Measurements from ENCODE around the gene PLA2G3. TPM values are rescaled to one million over a fixed set of nuclear protein-coding genes. Genes with fewer than 3 reads are reported as not detected.

The PLA2G3 gene
- total RNA-seq, 1 donor: 0.43 TPM

DNA sequence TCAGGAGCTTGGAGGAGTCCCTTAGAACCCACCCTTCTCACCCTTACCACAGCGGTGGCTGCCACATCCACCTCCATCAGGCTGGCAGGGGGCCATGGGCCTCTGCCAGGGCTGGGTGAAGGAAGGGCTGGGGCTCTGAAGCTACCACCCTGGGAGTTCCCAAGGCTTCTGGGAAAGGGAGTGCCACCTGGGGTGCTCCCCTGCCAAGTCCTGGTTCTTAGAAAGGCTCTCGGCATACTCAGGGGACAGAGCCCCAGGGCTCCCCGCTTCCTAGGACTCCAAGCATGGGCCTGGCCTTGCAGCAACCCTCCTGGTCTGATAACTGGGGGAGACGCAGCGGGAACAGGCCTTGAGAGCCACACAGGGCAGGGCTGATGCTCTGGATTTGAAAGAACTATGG, 438 bp upstream of the PLA2G3 start:
- TF ChIP-seq, protein P1, sequence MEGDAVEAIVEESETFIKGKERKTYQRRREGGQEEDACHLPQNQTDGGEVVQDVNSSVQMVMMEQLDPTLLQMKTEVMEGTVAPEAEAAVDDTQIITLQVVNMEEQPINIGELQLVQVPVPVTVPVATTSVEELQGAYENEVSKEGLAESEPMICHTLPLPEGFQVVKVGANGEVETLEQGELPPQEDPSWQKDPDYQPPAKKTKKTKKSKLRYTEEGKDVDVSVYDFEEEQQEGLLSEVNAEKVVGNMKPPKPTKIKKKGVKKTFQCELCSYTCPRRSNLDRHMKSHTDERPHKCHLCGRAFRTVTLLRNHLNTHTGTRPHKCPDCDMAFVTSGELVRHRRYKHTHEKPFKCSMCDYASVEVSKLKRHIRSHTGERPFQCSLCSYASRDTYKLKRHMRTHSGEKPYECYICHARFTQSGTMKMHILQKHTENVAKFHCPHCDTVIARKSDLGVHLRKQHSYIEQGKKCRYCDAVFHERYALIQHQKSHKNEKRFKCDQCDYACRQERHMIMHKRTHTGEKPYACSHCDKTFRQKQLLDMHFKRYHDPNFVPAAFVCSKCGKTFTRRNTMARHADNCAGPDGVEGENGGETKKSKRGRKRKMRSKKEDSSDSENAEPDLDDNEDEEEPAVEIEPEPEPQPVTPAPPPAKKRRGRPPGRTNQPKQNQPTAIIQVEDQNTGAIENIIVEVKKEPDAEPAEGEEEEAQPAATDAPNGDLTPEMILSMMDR (IDR thresholded peaks at IDR 0.05; ENCODE audit: insufficient read depth, low read depth, low read length): no peak
- no peak overlapping the region for H3K4me3 ChIP-seq (ENCODE audit: low read depth, low read length)
- no peak for DNase-seq (ENCODE audit: low read depth)

DNA sequence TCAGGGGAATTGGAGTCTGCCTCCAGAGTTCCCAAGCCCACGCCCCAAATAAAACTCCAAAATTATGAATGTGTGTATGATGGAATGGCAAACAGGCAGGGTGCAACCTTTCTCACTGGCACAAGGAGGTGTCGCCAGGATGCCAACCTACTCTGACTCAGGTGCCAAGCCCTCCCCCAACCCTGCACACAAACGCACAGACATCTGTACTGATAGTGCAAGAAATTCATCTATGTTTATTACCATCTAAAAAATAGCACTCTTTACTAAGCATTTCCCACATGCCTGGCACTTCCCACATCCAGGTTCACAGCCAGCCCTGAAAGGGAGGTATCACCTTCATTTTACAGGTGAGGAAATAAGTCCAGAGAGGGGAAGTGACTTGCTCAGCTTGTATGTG, 1.2 kb downstream of the PLA2G3 start:
- no peak overlapping the region for H3K4me3 ChIP-seq (ENCODE audit: low read depth, low read length)
- TF ChIP-seq, protein P1 (IDR thresholded peaks at IDR 0.05; ENCODE audit: insufficient read depth, low read depth, low read length): no peak
- no peak for DNase-seq (ENCODE audit: low read depth)

DNA sequence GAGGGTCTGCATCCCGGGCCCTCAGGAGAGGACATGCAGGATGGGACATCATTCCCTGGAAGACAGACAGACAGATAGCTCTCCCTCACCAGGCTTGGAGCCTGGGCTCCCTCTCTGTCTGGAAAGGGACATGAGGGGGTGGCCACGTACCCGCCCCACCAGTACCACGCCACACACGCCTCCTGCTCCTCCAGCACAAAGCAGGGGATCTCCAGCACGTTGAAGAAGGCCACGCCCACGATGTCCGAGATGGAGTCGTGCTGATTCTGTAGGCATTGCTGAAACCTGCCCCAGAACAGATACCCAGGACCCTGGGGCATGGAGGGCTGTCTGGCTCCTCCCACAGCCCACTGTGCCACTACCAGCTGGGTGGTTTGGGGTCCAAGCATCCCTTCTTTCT, 2.2 kb downstream of the PLA2G3 start:
- H3K4me3 ChIP-seq (ENCODE audit: low read depth, low read length): no peak overlapping the region
- TF ChIP-seq, protein P1 (IDR thresholded peaks at IDR 0.05; ENCODE audit: insufficient read depth, low read depth, low read length): no peak
- DNase-seq (ENCODE audit: low read depth): no peak

DNA sequence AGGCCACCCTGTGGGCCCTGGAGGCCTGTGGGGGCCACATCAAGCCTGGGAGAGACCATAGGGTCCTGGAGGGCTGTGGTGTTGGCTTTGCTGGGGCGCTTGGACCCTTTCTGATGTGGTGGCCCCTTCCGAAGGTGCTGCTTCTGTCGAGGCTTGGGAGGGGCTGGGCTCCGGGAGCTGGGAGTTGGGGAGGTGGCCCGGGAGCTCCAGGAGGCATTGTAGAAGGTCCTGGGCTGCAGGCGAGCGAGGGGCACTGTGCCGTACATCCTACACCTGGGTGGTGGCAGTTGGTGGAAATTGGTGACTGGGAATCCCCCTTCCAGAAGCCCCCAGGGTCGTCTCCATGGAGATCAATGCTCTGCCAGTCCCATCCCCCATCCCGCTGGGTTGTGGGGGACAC, 2.6 kb downstream of the PLA2G3 start:
- TF ChIP-seq, protein P1 (IDR thresholded peaks at IDR 0.05; ENCODE audit: insufficient read depth, low read depth, low read length): no peak
- H3K4me3 ChIP-seq (ENCODE audit: low read depth, low read length): no peak overlapping the region
- DNase-seq (ENCODE audit: low read depth): no peak

DNA sequence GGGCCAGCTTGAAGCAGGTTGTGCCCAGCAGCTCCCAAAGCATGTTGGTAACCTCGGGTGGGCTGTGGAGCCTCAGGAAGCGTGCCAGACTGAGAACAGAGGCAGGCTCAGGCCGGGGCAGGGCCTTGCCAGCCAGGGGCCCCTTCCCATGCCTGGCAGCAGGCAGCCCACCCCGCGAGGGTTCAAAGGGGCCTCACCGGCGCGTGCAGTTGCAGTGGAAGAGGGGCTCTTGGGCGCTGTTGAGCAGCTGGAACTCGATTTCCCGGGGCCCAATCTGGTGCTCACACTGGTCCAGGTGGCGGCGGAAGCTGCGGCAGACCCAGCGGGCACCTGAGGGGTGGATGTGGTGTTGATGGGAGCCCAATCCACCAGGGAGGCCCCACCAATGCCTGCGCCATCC, 3.6 kb downstream of the PLA2G3 start:
- TF ChIP-seq, protein P1 (IDR thresholded peaks at IDR 0.05; ENCODE audit: insufficient read depth, low read depth, low read length): no peak
- H3K4me3 ChIP-seq (ENCODE audit: low read depth, low read length): no peak overlapping the region
- no peak for DNase-seq (ENCODE audit: low read depth)

DNA sequence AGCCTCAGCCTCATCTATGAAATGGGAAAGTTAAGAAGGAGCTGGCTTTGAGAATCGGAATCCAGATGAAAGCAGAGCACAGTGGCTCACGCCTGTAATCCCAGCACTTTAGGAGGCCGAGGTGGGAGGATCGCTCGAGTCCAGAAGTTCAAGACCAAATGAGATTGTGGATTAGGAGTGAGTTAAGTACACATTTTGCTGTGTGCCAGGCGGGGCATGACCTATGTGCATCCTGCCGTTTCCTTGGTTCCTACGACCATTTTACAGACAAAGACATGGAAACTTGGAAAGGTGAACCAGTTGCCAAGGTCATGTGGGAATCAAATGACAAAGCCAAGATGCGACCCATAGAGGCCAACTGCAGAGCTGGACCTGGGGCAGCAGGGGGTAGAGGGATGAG, 4.2 kb downstream of the PLA2G3 start:
- DNase-seq (ENCODE audit: low read depth): no peak
- TF ChIP-seq, protein P1 (IDR thresholded peaks at IDR 0.05; ENCODE audit: insufficient read depth, low read depth, low read length): no peak

DNA sequence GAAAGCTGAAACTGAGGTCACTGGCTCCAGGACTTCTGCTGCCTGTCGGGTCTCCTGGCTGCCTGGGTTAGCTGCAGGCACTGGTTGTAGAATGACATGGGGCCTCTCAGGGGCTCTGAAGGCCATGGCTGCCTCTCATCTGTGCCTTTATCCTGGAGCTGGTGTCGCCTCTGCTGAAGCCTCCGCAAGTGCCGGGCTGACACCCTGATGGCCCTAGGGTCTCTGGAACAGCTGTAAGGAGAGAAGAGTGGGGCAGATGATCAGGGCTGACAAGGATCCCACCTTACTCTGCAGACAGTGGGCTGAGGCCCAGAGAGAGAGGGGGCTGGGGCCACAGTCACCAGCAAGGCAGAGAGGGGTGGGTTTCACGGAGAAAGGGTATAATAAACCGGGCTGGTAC, 4.6 kb downstream of the PLA2G3 start:
- H3K4me3 ChIP-seq (ENCODE audit: low read depth, low read length): no peak overlapping the region
- no peak for DNase-seq (ENCODE audit: low read depth)
- TF ChIP-seq, protein P1 (IDR thresholded peaks at IDR 0.05; ENCODE audit: insufficient read depth, low read depth, low read length): no peak

More for the DNA sequence above, 4.2 kb downstream of the PLA2G3 start:
- H3K4me3 ChIP-seq (ENCODE audit: low read depth, low read length): no peak overlapping the region

Data from fibroblast of villous mesenchyme (primary cell).